ENCODE measurements around the gene GZMM. TPM values are rescaled to one million over a fixed set of nuclear protein-coding genes. Genes with fewer than 3 reads are reported as not detected.
A peak's percentile ranks its signal among the peaks of the same experiment; 100 is the strongest.

GZMM gene
- polyA plus RNA-seq, 1 of the 3 experiments (the other 2 are of a cell fraction) = not detected

DNA sequence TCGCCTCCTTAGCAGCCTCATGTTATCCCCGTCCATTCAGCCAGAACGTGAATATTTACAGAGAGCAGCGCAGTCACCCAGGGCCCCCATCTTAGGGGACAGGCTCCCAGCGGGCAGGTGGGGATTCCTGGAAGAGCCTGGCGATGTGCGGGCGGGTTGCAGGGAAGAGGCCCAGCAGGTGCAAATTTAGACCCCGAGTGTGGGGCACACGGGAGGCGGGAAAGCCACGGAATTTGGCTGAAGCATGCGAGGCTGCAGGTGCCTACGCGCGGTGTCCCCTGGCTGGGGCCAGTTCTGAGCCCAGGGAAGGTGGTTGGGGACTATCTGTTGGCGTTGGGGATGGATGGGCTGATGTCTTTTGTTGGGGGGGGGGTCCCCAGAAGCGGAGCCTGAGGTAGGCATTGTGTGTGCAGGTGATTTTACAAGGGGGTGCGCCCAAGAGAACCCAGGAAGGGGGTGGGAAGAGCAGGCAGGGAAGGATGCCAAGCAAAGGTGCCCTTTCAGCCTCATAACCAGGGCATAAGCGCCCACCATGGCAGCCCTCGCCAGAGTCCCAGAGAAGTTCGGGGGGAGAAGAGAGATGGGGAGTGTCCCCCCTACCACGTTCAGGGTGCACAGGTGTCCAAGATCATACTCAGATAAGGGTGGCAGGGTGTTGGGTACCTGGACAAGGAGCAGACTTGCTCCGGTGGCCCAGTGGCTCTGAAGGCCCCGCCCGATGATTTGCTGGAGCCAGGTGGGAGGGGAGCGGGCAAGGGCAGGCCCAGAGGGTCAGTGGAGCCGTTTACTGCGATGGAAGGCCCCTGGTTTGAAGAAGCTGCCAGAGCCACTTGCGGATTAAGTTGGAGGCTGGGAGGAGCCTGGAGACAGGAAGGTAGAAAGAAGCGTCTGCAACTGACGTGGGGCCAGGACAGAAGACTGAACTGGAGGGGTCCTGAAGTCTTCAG is 35.4 kb upstream of the GZMM start (continued):
- TF ChIP-seq, protein P1, sequence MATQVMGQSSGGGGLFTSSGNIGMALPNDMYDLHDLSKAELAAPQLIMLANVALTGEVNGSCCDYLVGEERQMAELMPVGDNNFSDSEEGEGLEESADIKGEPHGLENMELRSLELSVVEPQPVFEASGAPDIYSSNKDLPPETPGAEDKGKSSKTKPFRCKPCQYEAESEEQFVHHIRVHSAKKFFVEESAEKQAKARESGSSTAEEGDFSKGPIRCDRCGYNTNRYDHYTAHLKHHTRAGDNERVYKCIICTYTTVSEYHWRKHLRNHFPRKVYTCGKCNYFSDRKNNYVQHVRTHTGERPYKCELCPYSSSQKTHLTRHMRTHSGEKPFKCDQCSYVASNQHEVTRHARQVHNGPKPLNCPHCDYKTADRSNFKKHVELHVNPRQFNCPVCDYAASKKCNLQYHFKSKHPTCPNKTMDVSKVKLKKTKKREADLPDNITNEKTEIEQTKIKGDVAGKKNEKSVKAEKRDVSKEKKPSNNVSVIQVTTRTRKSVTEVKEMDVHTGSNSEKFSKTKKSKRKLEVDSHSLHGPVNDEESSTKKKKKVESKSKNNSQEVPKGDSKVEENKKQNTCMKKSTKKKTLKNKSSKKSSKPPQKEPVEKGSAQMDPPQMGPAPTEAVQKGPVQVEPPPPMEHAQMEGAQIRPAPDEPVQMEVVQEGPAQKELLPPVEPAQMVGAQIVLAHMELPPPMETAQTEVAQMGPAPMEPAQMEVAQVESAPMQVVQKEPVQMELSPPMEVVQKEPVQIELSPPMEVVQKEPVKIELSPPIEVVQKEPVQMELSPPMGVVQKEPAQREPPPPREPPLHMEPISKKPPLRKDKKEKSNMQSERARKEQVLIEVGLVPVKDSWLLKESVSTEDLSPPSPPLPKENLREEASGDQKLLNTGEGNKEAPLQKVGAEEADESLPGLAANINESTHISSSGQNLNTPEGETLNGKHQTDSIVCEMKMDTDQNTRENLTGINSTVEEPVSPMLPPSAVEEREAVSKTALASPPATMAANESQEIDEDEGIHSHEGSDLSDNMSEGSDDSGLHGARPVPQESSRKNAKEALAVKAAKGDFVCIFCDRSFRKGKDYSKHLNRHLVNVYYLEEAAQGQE (IDR thresholded peaks at IDR 0.05; ENCODE audit: low read depth, low read length) = no peak
- TF ChIP-seq, protein P2, sequence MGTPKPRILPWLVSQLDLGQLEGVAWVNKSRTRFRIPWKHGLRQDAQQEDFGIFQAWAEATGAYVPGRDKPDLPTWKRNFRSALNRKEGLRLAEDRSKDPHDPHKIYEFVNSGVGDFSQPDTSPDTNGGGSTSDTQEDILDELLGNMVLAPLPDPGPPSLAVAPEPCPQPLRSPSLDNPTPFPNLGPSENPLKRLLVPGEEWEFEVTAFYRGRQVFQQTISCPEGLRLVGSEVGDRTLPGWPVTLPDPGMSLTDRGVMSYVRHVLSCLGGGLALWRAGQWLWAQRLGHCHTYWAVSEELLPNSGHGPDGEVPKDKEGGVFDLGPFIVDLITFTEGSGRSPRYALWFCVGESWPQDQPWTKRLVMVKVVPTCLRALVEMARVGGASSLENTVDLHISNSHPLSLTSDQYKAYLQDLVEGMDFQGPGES (IDR thresholded peaks at IDR 0.05; ENCODE audit: low read depth, low read length) = no peak
- TF ChIP-seq MEF2A (IDR thresholded peaks at IDR 0.05; ENCODE audit: borderline replicate concordance, low read depth) = no peak

DNA sequence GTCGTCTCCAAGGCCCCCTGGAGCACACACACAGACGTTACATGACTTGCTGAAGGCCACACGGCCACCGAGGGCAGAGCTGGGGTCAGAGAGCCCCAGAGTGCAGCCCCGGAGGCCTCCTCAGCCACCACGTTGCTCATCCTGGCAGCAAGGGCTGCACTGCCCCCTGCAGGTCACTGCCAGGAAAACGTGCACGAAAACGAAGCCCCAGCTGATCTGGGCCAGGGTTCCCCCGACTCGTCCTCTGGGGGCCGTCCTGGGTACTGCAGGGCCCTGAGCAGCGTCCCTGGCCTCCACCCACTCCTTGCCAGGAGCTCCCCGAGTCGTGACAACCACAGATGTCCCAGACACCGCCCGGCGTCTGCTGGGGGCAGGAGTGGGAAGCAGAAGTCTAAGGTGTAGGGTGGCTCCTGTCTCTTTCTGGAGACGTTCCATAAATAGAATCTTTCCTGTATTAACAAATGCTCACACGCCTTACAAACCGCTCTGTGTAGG is 33.2 kb upstream of the GZMM start:
- H4K20me1 ChIP-seq (ENCODE audit: insufficient read depth) = peaks cover 5% of the 10 kb centered on the region; the same call in 1 of the 2 replicates
- H3K27ac ChIP-seq (ENCODE audit: low read depth in 2 of 2, low read length in 1 of 2) = peak overlapping the region in 1 of 2 experiments; percentile 28; a peak in 1 of 4 replicates
- H3K36me3 ChIP-seq (replicated peaks in 1 of 2; ENCODE audit: control insufficient read depth in 1 of 2, insufficient read depth in 2 of 2, low read length in 1 of 2) = peaks cover 0 to 5% of the 10 kb centered on the region in 2 experiments
- peaks cover 5% of the 10 kb centered on the region for H3F3A ChIP-seq (replicated peaks; ENCODE audit: insufficient read depth)
- no peaks in the 10 kb centered on the region for H3K27me3 ChIP-seq (ENCODE audit: insufficient read depth)
- WGBS (ENCODE audit: low lambda C conversion rate) = 97% methylated on average over 3 of the region's 21 CpGs
- POLR2A ChIA-PET = interaction anchor here (0.7 kb wide), 2 partner anchors 18 to 20 kb away, joined by 3 read pairs; no protein-coding TSS in a partner anchor
- DNase-seq = peak; percentile 93
- H3K9me3 ChIP-seq = no peaks in the 10 kb centered on the region
- no peak overlapping the region for H2AFZ ChIP-seq (ENCODE audit: low read depth)
- peaks cover 18% of the 10 kb centered on the region for H3K79me2 ChIP-seq (ENCODE audit: insufficient read depth)
- peak overlapping the region in 1 of 2 experiments; percentile 50; a peak in 1 of 4 replicates for H3K4me3 ChIP-seq (ENCODE audit: low read depth in 2 of 2, low read length in 1 of 2)
- CTCF ChIA-PET = interaction anchor here (0.6 to 3.6 kb wide), 33 partner anchors 12 to 429 kb away, joined by 3 to 71 read pairs (median 4); partner anchors contain the start of genes BSG, CDC34 and SHC2
- H3K9ac ChIP-seq = no peak overlapping the region
- no peaks in the 10 kb centered on the region for H3K9me2 ChIP-seq
- H3K4me1 ChIP-seq (ENCODE audit: control insufficient read depth in 1 of 2, insufficient read depth in 2 of 2, low read depth in 1 of 2, low read length in 1 of 2) = peaks cover 3 to 13% of the 10 kb centered on the region in 2 experiments; a peak in 1 of 4 replicates
- no peak overlapping the region for H3K4me2 ChIP-seq
- TF ChIP-seq, protein P3, sequence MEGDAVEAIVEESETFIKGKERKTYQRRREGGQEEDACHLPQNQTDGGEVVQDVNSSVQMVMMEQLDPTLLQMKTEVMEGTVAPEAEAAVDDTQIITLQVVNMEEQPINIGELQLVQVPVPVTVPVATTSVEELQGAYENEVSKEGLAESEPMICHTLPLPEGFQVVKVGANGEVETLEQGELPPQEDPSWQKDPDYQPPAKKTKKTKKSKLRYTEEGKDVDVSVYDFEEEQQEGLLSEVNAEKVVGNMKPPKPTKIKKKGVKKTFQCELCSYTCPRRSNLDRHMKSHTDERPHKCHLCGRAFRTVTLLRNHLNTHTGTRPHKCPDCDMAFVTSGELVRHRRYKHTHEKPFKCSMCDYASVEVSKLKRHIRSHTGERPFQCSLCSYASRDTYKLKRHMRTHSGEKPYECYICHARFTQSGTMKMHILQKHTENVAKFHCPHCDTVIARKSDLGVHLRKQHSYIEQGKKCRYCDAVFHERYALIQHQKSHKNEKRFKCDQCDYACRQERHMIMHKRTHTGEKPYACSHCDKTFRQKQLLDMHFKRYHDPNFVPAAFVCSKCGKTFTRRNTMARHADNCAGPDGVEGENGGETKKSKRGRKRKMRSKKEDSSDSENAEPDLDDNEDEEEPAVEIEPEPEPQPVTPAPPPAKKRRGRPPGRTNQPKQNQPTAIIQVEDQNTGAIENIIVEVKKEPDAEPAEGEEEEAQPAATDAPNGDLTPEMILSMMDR (IDR thresholded peaks at IDR 0.05) = peak; percentile 92
- TF ChIP-seq, protein P1 (IDR thresholded peaks at IDR 0.05; ENCODE audit: low read depth, low read length) = no peak
- TF ChIP-seq RFX5 (IDR thresholded peaks at IDR 0.05; ENCODE audit: low read length) = no peak
- no peak for TF ChIP-seq EZH2phosphoT487 (IDR thresholded peaks at IDR 0.05; ENCODE audit: borderline replicate concordance, low read depth)
- TF ChIP-seq, protein P4, sequence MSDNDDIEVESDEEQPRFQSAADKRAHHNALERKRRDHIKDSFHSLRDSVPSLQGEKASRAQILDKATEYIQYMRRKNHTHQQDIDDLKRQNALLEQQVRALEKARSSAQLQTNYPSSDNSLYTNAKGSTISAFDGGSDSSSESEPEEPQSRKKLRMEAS (IDR thresholded peaks at IDR 0.05; ENCODE audit: low read depth) = peak; percentile 74
- peak; percentile 55; the same call in 1 of the 2 replicates for TF ChIP-seq MXI1 (IDR thresholded peaks at IDR 0.05; ENCODE audit: low read depth, low read length)
- no peak for TF ChIP-seq ELF1 (IDR thresholded peaks at IDR 0.05)
- TF ChIP-seq GATA2 (CRISPR knock-in tag; IDR thresholded peaks at IDR 0.05) = no peak
- TF ChIP-seq, protein P5, sequence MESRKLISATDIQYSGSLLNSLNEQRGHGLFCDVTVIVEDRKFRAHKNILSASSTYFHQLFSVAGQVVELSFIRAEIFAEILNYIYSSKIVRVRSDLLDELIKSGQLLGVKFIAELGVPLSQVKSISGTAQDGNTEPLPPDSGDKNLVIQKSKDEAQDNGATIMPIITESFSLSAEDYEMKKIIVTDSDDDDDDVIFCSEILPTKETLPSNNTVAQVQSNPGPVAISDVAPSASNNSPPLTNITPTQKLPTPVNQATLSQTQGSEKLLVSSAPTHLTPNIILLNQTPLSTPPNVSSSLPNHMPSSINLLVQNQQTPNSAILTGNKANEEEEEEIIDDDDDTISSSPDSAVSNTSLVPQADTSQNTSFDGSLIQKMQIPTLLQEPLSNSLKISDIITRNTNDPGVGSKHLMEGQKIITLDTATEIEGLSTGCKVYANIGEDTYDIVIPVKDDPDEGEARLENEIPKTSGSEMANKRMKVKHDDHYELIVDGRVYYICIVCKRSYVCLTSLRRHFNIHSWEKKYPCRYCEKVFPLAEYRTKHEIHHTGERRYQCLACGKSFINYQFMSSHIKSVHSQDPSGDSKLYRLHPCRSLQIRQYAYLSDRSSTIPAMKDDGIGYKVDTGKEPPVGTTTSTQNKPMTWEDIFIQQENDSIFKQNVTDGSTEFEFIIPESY (IDR thresholded peaks at IDR 0.05; ENCODE audit: borderline replicate concordance, low read depth) = no peak
- TF ChIP-seq, protein P6, sequence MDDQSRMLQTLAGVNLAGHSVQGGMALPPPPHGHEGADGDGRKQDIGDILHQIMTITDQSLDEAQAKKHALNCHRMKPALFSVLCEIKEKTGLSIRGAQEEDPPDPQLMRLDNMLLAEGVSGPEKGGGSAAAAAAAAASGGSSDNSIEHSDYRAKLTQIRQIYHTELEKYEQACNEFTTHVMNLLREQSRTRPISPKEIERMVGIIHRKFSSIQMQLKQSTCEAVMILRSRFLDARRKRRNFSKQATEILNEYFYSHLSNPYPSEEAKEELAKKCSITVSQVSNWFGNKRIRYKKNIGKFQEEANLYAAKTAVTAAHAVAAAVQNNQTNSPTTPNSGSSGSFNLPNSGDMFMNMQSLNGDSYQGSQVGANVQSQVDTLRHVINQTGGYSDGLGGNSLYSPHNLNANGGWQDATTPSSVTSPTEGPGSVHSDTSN (IDR thresholded peaks at IDR 0.05) = no peak
